ENCODE results near the gene PYGL.

Gene PYGL

GRCh38 chr14:50947446-50947845 lies 3.2 kb upstream of the PYGL start:
- Histone ChIP-seq H3K27ac (ENCODE audit: extremely low read depth, low read depth, low read length) (no peak overlapping the region), H3K4me3 (ENCODE audit: low read depth, low read length) (no peak overlapping the region), H3K9me3 (ENCODE audit: control insufficient read depth, insufficient read depth, low read depth, low read length) (no peaks in the 10 kb centered on the region), H3K36me3 (ENCODE audit: control insufficient read depth in 2 of 2, insufficient read depth in 1 of 2, low read length in 2 of 2) (peaks cover 1 to 2% of the 10 kb centered on the region in 2 experiments; a peak in 2 of 3 replicates), H3K4me1 (ENCODE audit: control insufficient read depth, insufficient read depth, low read length) (peaks cover 3% of the 10 kb centered on the region; the same call in 1 of the 2 replicates)
- TF ChIP-seq MYNN (tag by site-specific recombination; IDR thresholded peaks at IDR 0.05; ENCODE audit: borderline replicate concordance) (no peak), BCL11B (tag by site-specific recombination; IDR thresholded peaks at IDR 0.05; ENCODE audit: low read depth) (no peak), ZNF501 (tag by site-specific recombination; IDR thresholded peaks at IDR 0.05) (no peak), ZNF837 (tag by site-specific recombination; IDR thresholded peaks at IDR 0.05) (no peak), BCL11A (tag by site-specific recombination; IDR thresholded peaks at IDR 0.05; ENCODE audit: low read depth) (no peak), ZNF248 (tag by site-specific recombination; IDR thresholded peaks at IDR 0.05) (no peak), ATF2 (tag by site-specific recombination; IDR thresholded peaks at IDR 0.05; ENCODE audit: low read depth) (no peak), TRIM28 (IDR thresholded peaks at IDR 0.05; ENCODE audit: borderline replicate concordance, low read length) (peak; percentile 32; the same call in 1 of the 2 replicates), YY2 (tag by site-specific recombination; IDR thresholded peaks at IDR 0.05) (no peak), SETDB1 (IDR thresholded peaks at IDR 0.05; ENCODE audit: insufficient read length, low read length) (no peak), ZNF776 (tag by site-specific recombination; IDR thresholded peaks at IDR 0.05; ENCODE audit: borderline replicate concordance) (no peak), ZNF473 (tag by site-specific recombination; IDR thresholded peaks at IDR 0.05) (no peak), PATZ1 (tag by site-specific recombination; IDR thresholded peaks at IDR 0.05) (no peak), ZNF16 (tag by site-specific recombination; IDR thresholded peaks at IDR 0.05; ENCODE audit: low read depth) (no peak), INSM2 (tag by site-specific recombination; IDR thresholded peaks at IDR 0.05) (no peak), KLF9 (tag by site-specific recombination; IDR thresholded peaks at IDR 0.05; ENCODE audit: low read depth) (no peak), ZNF660 (tag by site-specific recombination; IDR thresholded peaks at IDR 0.05) (no peak), ELK4 (IDR thresholded peaks at IDR 0.05; ENCODE audit: borderline replicate concordance, low read depth, low read length) (no peak), ZNF341 (tag by site-specific recombination; IDR thresholded peaks at IDR 0.05; ENCODE audit: low read depth) (no peak), ZSCAN5A (tag by site-specific recombination; IDR thresholded peaks at IDR 0.05) (no peak), ZNF223 (tag by site-specific recombination; IDR thresholded peaks at IDR 0.05) (no peak), RBAK (tag by site-specific recombination; IDR thresholded peaks at IDR 0.05) (no peak), ZSCAN18 (tag by site-specific recombination; IDR thresholded peaks at IDR 0.05) (no peak), ZBTB26 (tag by site-specific recombination; optimal IDR thresholded peaks at IDR 0.05) (no peak), OSR2 (tag by site-specific recombination; IDR thresholded peaks at IDR 0.05) (peak; percentile 68), ZNF600 (tag by site-specific recombination; IDR thresholded peaks at IDR 0.05) (peak; percentile 41; the same call in 1 of the 2 replicates)
- ChIA-PET CTCF (no interaction called here), POLR2A (no interaction called here)
